ENCODE data around the gene ERO1A. TPM values are rescaled to one million over a fixed set of nuclear protein-coding genes. Genes with fewer than 3 reads are reported as not detected.
A peak's percentile ranks its signal among the peaks of the same experiment; 100 is the strongest.

Gene ERO1A
- total RNA-seq, 1 experiment from 2014 or later, result 151 TPM

- peak overlapping the region; percentile 44 for H3K4me2 ChIP-seq (ENCODE audit: low read length)
- peak overlapping the region; percentile 59 for H3K9ac ChIP-seq (ENCODE audit: low read length)
- peak overlapping the region; percentile 20 for H2AFZ ChIP-seq (ENCODE audit: low read length)
- DNase-seq, result no peak
- peak overlapping the region; percentile 94 for H3K27ac ChIP-seq (ENCODE audit: low read length)
- H3K27me3 ChIP-seq (ENCODE audit: low read length), result no peaks in the 10 kb centered on the region
- H3K4me3 ChIP-seq (ENCODE audit: low read length), result peak overlapping the region; percentile 2; the same call in 1 of the 2 replicates
- peak; percentile 6 for ATAC-seq
- peaks cover 7% of the 10 kb centered on the region for H3F3A ChIP-seq (ENCODE audit: low read length, unreplicated experiment)
- no TSS peak for BruUV-seq (replicated peaks)
- no peaks in the 10 kb centered on the region for H3K9me3 ChIP-seq (ENCODE audit: low read length)
- intact Hi-C loops (cut with micrococcal nuclease), result no loop called here
- H3K4me1 ChIP-seq (ENCODE audit: insufficient read depth, low read length), result peaks cover 43% of the 10 kb centered on the region
- POLR2A ChIA-PET (ENCODE audit: unreplicated experiment), result interaction anchor here (0.6 kb wide), 1 partner anchor 949 kb away, joined by 3 read pairs; no protein-coding TSS in a partner anchor
- CTCF ChIA-PET, result no interaction called here
- no peaks in the 10 kb centered on the region for H3K79me2 ChIP-seq (ENCODE audit: low read length)
- TF ChIP-seq EZH2 (IDR thresholded peaks at IDR 0.05; ENCODE audit: low read length, unreplicated experiment) (no peak), EZH2phosphoT487 (IDR thresholded peaks at IDR 0.05; ENCODE audit: borderline replicate concordance, low read length) (no peak), CTCF (conservative IDR thresholded peaks at IDR 0.05; ENCODE audit: low read depth, low read length) (no peak)
- no peaks in the 10 kb centered on the region for H3K36me3 ChIP-seq (ENCODE audit: low read depth, low read length)
- no peaks in the 10 kb centered on the region for H3K9me2 ChIP-seq (replicated peaks; ENCODE audit: low read length)
- H4K20me1 ChIP-seq (ENCODE audit: low read length), result no peaks in the 10 kb centered on the region
Measured at GRCh38 chr14:52701223-52701622, 5.9 kb upstream of the ERO1A start.

- H3K4me2 ChIP-seq (ENCODE audit: low read length), result peak overlapping the region; percentile 44
- POLR2A ChIA-PET (ENCODE audit: unreplicated experiment), result interaction anchor here (0.7 kb wide), 2 partner anchors 52 to 363 kb away, joined by 4 read pairs; no protein-coding TSS in a partner anchor
- H2AFZ ChIP-seq (ENCODE audit: low read length), result peak overlapping the region; percentile 20
Measured at GRCh38 chr14:52700701-52701172, 5.4 kb upstream of the ERO1A start.

GRCh38 chr14:52694761-52695480 is 437 bp downstream of the ERO1A start:
- POLR2A ChIA-PET (ENCODE audit: unreplicated experiment), result interaction anchor here (0.6 to 1.3 kb wide), 4 partner anchors 13 to 134 kb away, joined by 3 to 9 read pairs (median 4); no protein-coding TSS in a partner anchor

More at GRCh38 chr14:52700701-52701172, 5.4 kb upstream of the ERO1A start:
- ATAC-seq (peak; percentile 53), DNase-seq (peak; percentile 96)
- Histone ChIP-seq H3K36me3 (ENCODE audit: low read depth, low read length) (no peaks in the 10 kb centered on the region), H3K27ac (ENCODE audit: low read length) (peak overlapping the region; percentile 94), H3K9me3 (ENCODE audit: low read length) (no peaks in the 10 kb centered on the region), H3K79me2 (ENCODE audit: low read length) (no peaks in the 10 kb centered on the region), H3K9me2 (replicated peaks; ENCODE audit: low read length) (no peaks in the 10 kb centered on the region), H4K20me1 (ENCODE audit: low read length) (no peaks in the 10 kb centered on the region), H3K27me3 (ENCODE audit: low read length) (no peaks in the 10 kb centered on the region), H3K4me3 (ENCODE audit: low read length) (peak overlapping the region; percentile 14; the same call in 1 of the 2 replicates), H3F3A (ENCODE audit: low read length, unreplicated experiment) (peaks cover 7% of the 10 kb centered on the region), H3K9ac (ENCODE audit: low read length) (peak overlapping the region; percentile 59), H3K4me1 (ENCODE audit: insufficient read depth, low read length) (peaks cover 43% of the 10 kb centered on the region)
- CTCF ChIA-PET, result no interaction called here
- intact Hi-C loops (cut with micrococcal nuclease), result no loop called here
- no TSS peak for BruUV-seq (replicated peaks)
- no peak for TF ChIP-seq EZH2phosphoT487 (IDR thresholded peaks at IDR 0.05; ENCODE audit: borderline replicate concordance, low read length)

More at GRCh38 chr14:52694761-52695480, 437 bp downstream of the ERO1A start:
- peak overlapping the region; percentile 79 for H3K4me3 ChIP-seq (ENCODE audit: low read length)
- no peaks in the 10 kb centered on the region for H3K27me3 ChIP-seq (ENCODE audit: low read length)
- H3K9ac ChIP-seq (ENCODE audit: low read length), result peak overlapping the region; percentile 96
- H3K4me2 ChIP-seq (ENCODE audit: low read length), result peak overlapping the region; percentile 90
- intact Hi-C loops (cut with micrococcal nuclease), result no loop called here
- no peaks in the 10 kb centered on the region for H3K9me2 ChIP-seq (replicated peaks; ENCODE audit: low read length)
- no peak for TF ChIP-seq CTCF (conservative IDR thresholded peaks at IDR 0.05; ENCODE audit: low read depth, low read length)
- TF ChIP-seq EZH2phosphoT487 (IDR thresholded peaks at IDR 0.05; ENCODE audit: borderline replicate concordance, low read length), result no peak
- TF ChIP-seq EZH2 (IDR thresholded peaks at IDR 0.05; ENCODE audit: low read length, unreplicated experiment), result no peak
- DNase-seq (peak; percentile 72), ATAC-seq (peak; percentile 23)
- CTCF ChIA-PET, result no interaction called here
- H3K36me3 ChIP-seq (ENCODE audit: low read depth, low read length), result no peaks in the 10 kb centered on the region
- peaks cover 48% of the 10 kb centered on the region for H4K20me1 ChIP-seq (ENCODE audit: low read length)
- BruUV-seq (replicated peaks), result no TSS peak
- H3K79me2 ChIP-seq (ENCODE audit: low read length), result peaks cover 55% of the 10 kb centered on the region
- H3K4me1 ChIP-seq (ENCODE audit: insufficient read depth, low read length), result peaks cover 46% of the 10 kb centered on the region
- H3F3A ChIP-seq (ENCODE audit: low read length, unreplicated experiment), result peaks cover 7% of the 10 kb centered on the region
- peak overlapping the region; percentile 87 for H3K27ac ChIP-seq (ENCODE audit: low read length)
- H2AFZ ChIP-seq (ENCODE audit: low read length), result peak overlapping the region; percentile 74
- no peaks in the 10 kb centered on the region for H3K9me3 ChIP-seq (ENCODE audit: low read length)

All from PC-3 (cell line).